Spleen (tissue), 7 donors: ENCODE results near the gene CARHSP1.
"Not testable (repeated sequence)": the region's sequence is repeated elsewhere in the genome, so short reads cannot be mapped to it uniquely, and the experiment has no call there.

Experiments used
- POLR2A ChIP-seq, 3 donors: fragments of 450-650 bp; IDR thresholded peaks; one replicate each; pipeline ENCODE4 v1.5.1; 2017; ENCODE audit warnings: antibody characterized with exemption in 3 of 3, mild to moderate bottlenecking in 1 of 3
- TF ChIP-seq, protein P1 (sequence below), 11 experiments: fragments of 200-600 bp in 7 of 11; fragments of 450-650 bp in 4 of 11; sonication (generic) in 4 of 11; IDR thresholded peaks in 8 of 11; conservative IDR thresholded peaks in 3 of 11; 1 replicate in 7 of 11; 2 replicates in 4 of 11; pipeline versions ENCODE4 v1.4.0 to v1.8.0; 2016 to 2021; ENCODE audit warnings: antibody characterized with exemption in 11 of 11, inconsistent platforms in 4 of 11, mild to moderate bottlenecking in 1 of 11
- donor health status: DM: no; HTN: no; CAD: no; lungs with moderate emphysema.
- donor health status: DM: no; HTN: no; CAD: no.
- donor health status: DM: no; HTN: no; CAD: no.

DNA sequence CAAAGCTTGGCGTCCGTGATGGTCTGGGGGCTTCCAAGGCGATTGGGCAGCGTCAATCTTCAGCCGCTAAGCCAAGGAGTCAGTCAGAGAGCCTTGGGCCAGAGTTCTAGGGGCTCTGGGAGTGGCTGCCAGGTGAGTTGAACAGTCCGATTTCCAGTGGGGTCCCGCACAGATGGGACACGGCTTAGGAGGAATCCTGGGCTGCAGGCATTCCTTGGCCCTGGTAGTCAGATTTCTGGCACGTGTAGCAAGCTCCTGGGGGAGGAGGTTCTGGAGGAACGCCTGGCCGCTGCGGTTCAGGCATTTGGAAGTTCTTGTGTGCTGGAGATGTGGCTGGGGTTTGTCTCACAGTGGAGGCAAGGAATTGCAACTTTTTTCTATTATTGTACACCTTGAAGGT lies 25.5 kb downstream of the CARHSP1 start:
- not testable (repeated sequence) for TF ChIP-seq POLR2A (IDR thresholded peaks at IDR 0.05)
- TF ChIP-seq, protein P1, sequence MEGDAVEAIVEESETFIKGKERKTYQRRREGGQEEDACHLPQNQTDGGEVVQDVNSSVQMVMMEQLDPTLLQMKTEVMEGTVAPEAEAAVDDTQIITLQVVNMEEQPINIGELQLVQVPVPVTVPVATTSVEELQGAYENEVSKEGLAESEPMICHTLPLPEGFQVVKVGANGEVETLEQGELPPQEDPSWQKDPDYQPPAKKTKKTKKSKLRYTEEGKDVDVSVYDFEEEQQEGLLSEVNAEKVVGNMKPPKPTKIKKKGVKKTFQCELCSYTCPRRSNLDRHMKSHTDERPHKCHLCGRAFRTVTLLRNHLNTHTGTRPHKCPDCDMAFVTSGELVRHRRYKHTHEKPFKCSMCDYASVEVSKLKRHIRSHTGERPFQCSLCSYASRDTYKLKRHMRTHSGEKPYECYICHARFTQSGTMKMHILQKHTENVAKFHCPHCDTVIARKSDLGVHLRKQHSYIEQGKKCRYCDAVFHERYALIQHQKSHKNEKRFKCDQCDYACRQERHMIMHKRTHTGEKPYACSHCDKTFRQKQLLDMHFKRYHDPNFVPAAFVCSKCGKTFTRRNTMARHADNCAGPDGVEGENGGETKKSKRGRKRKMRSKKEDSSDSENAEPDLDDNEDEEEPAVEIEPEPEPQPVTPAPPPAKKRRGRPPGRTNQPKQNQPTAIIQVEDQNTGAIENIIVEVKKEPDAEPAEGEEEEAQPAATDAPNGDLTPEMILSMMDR (IDR thresholded peaks at IDR 0.05 in 8 of 11, conservative IDR thresholded peaks at IDR 0.05 in 3 of 11) = not testable (repeated sequence)
